IPS-15b (cell line): ENCODE results near the gene PSD4.

Experiments
- H3K27me3 ChIP-seq: one replicate; pipeline ENCODE4 v1.6.1; 2013; ENCODE audit warnings: low read length; ENCODE audit not compliant: control insufficient read depth, insufficient read depth
- H3K36me3 ChIP-seq: one replicate; pipeline ENCODE4 v1.6.1; 2013; ENCODE audit warnings: low read length; ENCODE audit not compliant: control insufficient read depth, insufficient read depth
- H3K4me1 ChIP-seq: one replicate; pipeline ENCODE4 v1.6.1; 2013; ENCODE audit warnings: mild to moderate bottlenecking, low read length; ENCODE audit not compliant: control insufficient read depth, insufficient read depth
- H3K4me3 ChIP-seq: one replicate; pipeline ENCODE4 v1.5.1; 2013; ENCODE audit warnings: low read depth, low read length
- H3K9ac ChIP-seq: one replicate; pipeline ENCODE4 v1.6.1; 2013; ENCODE audit warnings: low read depth, mild to moderate bottlenecking, low read length
- H3K9me3 ChIP-seq: one replicate; pipeline ENCODE4 v1.6.1; 2013; ENCODE audit warnings: mild to moderate bottlenecking, low read length; ENCODE audit not compliant: control insufficient read depth, insufficient read depth

PSD4 gene

GRCh38 chr2:113209011-113209645, 35.4 kb downstream of the PSD4 start:
- H3K4me1 ChIP-seq, result peaks cover 3% of the 10 kb centered on the region
- no peak overlapping the region for H3K9ac ChIP-seq
- H3K27me3 ChIP-seq, result peaks cover 2% of the 10 kb centered on the region
- no peaks in the 10 kb centered on the region for H3K36me3 ChIP-seq
- H3K4me3 ChIP-seq, result no peak overlapping the region
- H3K9me3 ChIP-seq, result no peaks in the 10 kb centered on the region

DNA sequence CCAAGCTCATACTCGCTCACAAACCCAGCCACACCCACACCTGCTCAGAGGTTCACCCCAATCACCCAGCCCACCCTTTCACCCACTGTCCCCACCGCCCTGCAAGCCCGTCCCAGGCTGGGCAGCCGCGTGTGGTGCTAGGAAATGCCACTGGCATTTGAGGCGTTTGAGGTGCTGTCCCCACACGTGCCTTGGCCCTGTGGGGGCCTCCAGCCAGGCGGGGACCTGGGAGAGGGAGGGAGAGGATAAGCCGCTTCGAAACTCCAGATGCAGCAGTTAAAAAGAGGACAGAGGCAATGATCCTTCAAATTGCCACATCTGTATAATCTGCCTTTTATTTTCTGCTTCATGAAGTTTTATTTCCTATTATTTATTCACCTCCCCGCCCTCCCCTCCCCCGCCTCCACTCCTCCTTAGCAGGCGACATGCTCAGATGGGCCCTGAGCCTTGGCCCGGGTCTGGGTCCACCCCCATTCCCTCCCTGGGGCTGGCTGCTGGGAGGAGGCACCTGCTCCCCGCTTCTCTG, 35.9 kb downstream of the PSD4 start:
- no peak overlapping the region for H3K4me3 ChIP-seq
- H3K9me3 ChIP-seq, result no peaks in the 10 kb centered on the region
- H3K36me3 ChIP-seq, result no peaks in the 10 kb centered on the region
- peaks cover 2% of the 10 kb centered on the region for H3K27me3 ChIP-seq
- H3K4me1 ChIP-seq, result peaks cover 2% of the 10 kb centered on the region
- no peak overlapping the region for H3K9ac ChIP-seq

DNA sequence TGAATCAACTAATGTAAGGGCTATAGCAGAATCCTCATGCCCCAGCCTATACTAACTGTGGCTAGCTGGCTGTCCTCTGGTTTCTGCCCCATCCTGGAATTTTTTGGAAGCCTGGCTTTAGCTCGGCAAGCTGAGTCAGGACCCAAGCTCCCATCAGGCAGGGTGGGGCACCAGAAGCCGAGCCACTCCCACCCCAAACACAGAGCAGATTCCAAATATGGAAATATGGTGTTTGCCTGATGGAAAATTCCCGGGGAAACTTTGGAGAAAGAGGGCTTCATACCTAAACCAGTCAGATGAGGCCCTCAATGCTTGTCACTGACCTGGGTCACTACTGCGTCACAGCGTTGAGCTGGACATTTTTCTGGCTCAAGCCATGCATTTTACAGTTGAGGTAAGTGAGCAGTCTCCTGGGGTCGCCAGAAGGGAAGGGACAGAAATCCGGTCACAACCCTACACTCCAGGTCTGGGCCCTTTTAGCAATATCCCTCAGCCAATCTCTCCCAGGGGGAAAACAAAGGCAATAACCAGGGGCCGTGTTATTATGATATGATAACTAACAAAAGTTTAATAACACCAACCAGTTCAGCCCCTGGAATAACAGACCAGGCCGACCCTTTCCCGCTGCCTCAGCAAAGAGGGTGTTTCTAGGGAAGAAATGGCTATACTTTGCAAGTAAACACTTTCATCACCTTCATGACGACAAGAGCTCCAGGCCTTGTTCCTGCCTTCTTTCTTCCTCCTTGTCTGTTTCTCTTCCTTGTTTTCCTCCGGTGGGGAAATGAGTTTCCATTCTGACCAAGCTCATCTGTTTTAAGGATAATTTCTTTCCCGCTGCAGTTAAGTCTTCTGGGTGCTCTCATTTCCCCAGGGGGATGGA, 37.7 kb downstream of the PSD4 start:
- no peak overlapping the region for H3K9ac ChIP-seq
- H3K4me1 ChIP-seq, result peaks cover 2% of the 10 kb centered on the region
- peaks cover 2% of the 10 kb centered on the region for H3K27me3 ChIP-seq
- H3K36me3 ChIP-seq, result no peaks in the 10 kb centered on the region
- no peaks in the 10 kb centered on the region for H3K9me3 ChIP-seq
- H3K4me3 ChIP-seq, result no peak overlapping the region

- no peaks in the 10 kb centered on the region for H3K36me3 ChIP-seq
- peaks cover 2% of the 10 kb centered on the region for H3K4me1 ChIP-seq
- H3K4me3 ChIP-seq, result no peak overlapping the region
- H3K9ac ChIP-seq, result no peak overlapping the region
- no peaks in the 10 kb centered on the region for H3K9me3 ChIP-seq
- peaks cover 2% of the 10 kb centered on the region for H3K27me3 ChIP-seq
Observed at GRCh38 chr2:113212245-113213060, 38.7 kb downstream of the PSD4 start.

GRCh38 chr2:113213061-113213930, 39.5 kb downstream of the PSD4 start:
- Histone ChIP-seq H3K9ac (no peak overlapping the region), H3K4me1 (peaks cover 5% of the 10 kb centered on the region), H3K36me3 (no peaks in the 10 kb centered on the region), H3K9me3 (no peaks in the 10 kb centered on the region), H3K4me3 (no peak overlapping the region), H3K27me3 (peaks cover 2% of the 10 kb centered on the region)

DNA sequence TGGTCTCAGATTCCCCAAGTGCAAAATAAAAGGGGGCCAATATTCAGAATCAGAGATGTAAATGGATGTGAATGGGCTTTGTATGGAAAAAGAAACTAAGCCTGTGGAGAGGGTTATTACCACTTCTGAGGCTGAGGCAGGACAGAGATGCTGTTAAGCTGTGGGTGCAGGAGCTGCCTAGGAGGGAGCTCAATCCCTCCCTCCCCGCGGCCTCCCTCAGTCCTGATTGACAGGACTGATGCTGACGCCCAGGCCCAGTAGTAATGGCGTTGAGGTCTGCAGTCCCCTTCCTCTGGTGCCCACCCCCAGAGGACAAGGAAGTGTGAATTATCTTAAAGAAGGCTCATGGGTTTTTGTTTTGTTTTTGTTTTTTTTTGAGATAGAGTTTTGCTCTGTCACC, 40.4 kb downstream of the PSD4 start:
- no peak overlapping the region for H3K9ac ChIP-seq

DNA sequence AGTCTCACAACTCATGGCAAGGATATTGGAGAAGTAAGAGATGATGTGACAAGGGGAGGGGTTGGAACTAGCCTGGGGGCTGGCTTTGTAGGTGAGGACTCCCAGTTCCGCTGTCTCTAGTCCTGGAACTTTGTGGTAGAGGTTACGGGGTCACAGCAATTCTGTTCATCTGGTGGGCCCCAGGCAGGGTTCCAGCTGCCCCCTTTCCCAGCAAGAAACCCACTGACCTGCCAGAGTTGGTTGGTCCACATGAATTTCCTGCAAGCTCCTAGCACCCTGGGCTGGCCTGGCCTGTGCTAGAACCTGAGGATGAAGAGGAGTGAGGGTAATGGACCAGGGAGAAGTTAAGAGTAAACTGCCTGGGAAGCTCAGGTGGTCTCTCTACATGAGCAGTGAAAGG, 41.3 kb downstream of the PSD4 start:
- peaks cover 5% of the 10 kb centered on the region for H3K4me1 ChIP-seq
- peaks cover 2% of the 10 kb centered on the region for H3K27me3 ChIP-seq
- H3K4me3 ChIP-seq, result no peak overlapping the region
- no peaks in the 10 kb centered on the region for H3K9me3 ChIP-seq
- no peak overlapping the region for H3K9ac ChIP-seq
- H3K36me3 ChIP-seq, result no peaks in the 10 kb centered on the region

More for the DNA sequence above, 40.4 kb downstream of the PSD4 start:
- Histone ChIP-seq H3K9me3 (no peaks in the 10 kb centered on the region), H3K4me3 (no peak overlapping the region), H3K36me3 (no peaks in the 10 kb centered on the region), H3K4me1 (peaks cover 5% of the 10 kb centered on the region), H3K27me3 (peaks cover 2% of the 10 kb centered on the region)

- no peak overlapping the region for H3K9ac ChIP-seq
- H3K36me3 ChIP-seq, result no peaks in the 10 kb centered on the region
- H3K4me3 ChIP-seq, result no peak overlapping the region
- H3K9me3 ChIP-seq, result no peaks in the 10 kb centered on the region
- H3K4me1 ChIP-seq, result peaks cover 5% of the 10 kb centered on the region
- H3K27me3 ChIP-seq, result peaks cover 2% of the 10 kb centered on the region
Observed at GRCh38 chr2:113216321-113216720, 42.5 kb downstream of the PSD4 start.

DNA sequence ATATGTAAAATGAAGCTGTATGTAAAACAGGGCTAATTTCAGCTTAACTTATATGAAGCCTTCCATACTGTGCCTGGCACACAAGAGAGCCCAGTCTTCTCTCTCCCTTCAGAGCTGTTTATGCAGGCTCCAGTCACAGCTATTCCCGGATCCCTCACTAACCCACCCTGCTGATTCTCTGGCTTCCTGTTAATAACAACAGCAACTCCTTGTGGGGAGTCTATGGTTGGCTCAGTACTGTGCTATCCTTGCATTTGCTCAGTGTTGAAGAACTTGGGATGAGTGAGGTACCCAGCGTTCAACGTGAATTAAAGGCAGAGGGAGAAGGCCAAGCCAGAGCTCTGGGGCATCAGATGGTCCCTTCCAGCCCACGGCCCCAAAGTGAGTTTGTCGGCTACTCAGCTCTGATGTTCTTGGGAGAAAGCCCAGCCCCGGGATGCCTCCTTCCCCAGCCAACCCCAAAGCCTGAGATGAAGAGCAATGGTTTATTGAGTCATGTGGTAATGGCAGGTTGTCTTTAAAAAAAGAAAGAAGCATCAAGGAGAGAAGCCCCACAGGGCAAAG, 43.2 kb downstream of the PSD4 start:
- H3K9ac ChIP-seq, result no peak overlapping the region
- no peak overlapping the region for H3K4me3 ChIP-seq
- peaks cover 2% of the 10 kb centered on the region for H3K27me3 ChIP-seq
- H3K4me1 ChIP-seq, result peaks cover 5% of the 10 kb centered on the region
- H3K36me3 ChIP-seq, result no peaks in the 10 kb centered on the region
- no peaks in the 10 kb centered on the region for H3K9me3 ChIP-seq

GRCh38 chr2:113217455-113218282, 43.9 kb downstream of the PSD4 start:
- Histone ChIP-seq H3K4me3 (no peak overlapping the region), H3K9me3 (no peaks in the 10 kb centered on the region), H3K36me3 (no peaks in the 10 kb centered on the region), H3K9ac (no peak overlapping the region), H3K4me1 (peaks cover 5% of the 10 kb centered on the region), H3K27me3 (peaks cover 2% of the 10 kb centered on the region)
